ENCODE data around the gene BCL11A.

The BCL11A gene

DNA sequence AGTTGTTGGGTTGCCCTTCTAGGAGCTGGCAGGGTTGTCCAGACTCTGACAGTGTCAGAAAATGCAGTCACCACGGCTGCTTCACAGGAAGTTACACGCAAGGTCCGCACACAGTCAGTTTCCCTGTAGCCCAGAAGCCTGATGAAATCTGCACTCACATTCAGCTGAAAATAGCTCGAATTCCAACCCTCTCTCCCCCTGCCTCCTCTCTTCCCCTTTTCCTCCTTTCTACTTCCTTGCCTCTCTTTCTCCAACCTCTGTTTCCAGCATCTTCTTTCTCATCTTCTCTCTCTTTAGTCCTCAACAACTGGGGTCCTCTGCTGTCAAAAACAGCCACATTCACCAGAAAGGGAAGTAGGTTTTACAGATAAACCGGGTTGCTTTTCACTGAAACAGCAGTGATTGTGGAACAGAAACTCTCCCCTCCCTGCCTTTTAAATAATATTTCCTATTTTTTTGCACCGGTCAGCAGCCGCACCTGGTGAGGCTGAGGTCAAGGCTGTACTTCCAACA lies 69.3 kb downstream of the BCL11A start:
- DNase-seq (ENCODE audit: low read depth), result no peak

DNA sequence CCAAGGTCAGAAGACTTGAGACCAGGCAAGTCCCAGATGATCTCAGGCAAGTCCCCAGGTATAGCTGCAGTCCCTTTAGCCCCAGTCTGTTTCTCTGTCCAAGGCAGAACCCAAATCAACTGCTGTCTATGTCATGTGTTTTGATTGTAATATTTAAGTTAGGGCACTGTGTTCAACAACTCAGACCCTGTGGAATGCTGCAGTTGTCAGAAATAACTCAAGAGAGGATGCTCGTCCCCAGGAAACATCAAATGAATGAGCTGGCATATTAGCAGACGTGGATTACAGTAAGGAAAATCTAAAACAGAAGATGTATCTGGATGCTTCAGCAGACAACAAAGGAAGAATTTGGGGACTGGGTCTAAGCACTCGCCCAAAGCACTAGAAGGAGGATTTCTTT lies 70.1 kb downstream of the BCL11A start:
- DNase-seq (ENCODE audit: low read depth), result no peak

DNA sequence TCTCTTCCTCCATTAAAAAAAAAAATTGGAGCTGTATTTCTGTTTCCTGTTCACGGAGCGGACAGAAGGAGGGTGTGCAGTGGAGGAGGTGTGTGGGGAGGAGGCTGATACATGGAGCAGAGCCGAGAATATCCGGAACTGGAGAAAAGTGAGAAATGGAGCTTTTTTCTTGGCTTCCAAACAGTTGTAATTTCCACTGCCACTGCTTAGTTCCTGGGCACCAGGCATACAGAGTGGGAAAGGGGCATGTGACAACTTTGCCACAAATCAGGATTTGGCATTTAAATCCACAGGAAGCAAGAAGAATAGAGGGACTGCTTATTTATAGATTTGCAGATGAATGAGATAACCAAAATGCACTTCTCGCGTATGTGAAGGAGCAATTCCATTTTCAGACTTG lies 71.2 kb downstream of the BCL11A start:
- DNase-seq (ENCODE audit: low read depth), result no peak

DNA sequence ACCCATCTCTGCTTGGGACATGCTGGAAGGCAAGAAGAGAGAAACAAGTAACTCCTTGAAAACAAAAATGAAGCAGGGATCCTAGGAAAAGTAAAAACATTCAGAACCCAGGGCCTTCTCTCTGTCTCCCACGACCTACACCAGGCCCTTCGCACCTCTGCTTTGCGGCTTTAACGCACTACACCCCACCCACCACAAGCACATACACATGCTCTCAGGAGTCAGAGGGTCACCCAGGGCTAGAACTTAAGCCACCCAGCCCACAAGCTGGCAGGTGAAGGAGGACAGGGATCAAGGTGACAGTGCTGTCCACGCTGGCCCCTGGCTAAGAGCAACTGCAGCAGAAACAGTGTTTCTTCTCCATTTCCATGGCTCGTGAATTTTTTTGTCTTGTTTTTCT lies 72.2 kb downstream of the BCL11A start:
- DNase-seq (ENCODE audit: low read depth), result no peak

DNA sequence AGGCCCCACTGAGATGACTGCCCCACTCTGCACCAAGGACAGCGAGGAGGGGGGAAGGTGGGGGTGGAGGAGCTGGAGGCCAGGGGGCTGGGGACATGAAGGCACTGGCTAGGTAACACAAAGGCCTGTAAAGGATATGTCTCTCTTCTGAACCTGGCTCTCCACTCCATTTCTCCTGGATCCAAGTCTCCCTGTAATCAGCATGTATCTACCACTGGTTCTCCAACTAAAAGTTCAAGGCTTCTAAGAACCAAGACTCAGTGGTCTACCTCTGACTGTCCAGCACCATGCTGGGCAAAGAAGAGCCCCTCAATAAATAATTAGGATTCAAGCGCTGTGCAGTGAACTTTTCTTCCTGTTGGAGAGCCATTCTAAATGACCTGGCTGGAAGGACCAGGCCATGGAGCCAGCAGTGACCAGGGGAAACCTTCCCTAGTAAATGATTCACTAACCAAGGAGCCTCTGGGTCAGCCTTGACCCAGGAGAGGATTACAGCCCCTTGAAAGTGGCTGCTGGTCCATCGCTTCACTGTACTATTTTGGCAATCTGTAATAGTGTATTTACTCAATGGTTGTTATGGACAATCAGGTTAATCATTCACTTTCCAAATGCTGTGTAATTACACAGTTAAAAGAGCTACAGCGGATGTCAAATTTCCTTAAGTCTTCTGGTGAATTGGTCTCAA lies 73.2 kb downstream of the BCL11A start:
- no peak for DNase-seq (ENCODE audit: low read depth)

DNA sequence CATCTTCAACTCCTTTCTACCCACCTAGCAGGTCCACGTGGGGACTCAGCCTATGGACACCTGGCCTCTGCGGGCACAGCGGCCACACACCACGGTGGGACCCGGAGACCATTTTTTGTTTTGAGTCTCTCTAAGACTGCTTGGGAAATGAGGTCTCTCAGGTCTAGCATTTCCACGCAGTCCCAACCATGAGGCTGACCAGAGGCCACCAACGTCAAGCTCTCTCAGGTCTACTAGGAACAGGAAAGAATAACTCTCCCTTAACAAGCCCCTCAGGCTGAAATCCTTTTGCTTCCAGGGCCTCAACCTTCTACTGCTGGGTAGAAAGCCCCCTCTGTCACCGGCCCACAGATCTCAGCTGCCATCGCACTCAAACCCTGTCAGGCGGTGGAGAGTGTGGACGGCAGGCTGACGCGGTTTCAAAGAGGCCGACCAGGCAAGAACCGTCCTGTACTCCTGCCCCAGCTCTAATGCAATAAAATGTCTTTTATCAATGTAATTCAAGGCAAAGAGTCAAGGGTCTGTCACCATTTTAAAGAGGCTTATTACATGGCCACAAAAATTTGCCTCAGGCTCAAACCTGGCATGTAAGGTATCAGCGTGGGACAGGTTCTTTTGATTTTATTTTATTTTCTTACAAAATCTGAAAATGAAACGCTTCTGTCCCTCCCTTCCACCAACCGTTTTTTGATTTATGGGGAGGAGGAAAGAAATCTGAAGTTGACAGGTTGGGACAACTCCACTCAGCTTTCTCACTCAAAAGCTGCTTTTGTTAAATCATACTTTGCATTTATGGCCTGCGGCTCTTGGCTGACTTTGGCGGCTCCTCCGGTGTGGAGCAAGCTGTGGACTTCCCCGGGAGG lies 74.0 kb downstream of the BCL11A start:
- DNase-seq (ENCODE audit: low read depth), result no peak

DNA sequence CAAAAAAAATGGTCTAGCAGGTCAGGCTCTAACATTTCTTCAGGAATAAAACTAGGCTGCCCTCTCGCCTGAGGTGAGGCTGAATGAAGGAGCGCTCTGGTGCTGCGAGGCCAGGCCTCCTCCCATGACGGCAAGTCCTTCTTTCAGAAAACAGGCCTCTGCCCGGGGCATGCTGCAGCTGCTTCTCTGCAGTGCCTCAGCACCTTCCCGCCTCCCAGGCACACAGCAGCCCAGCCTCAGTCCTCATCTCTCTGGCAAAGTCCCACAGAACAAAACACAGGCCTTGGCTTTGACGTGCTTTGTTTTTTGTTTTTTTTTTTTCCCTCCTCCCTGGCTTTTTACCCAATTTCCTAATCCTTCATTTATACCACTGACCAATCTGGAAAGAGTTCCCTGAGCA lies 74.8 kb downstream of the BCL11A start:
- no peak for DNase-seq (ENCODE audit: low read depth)

DNA sequence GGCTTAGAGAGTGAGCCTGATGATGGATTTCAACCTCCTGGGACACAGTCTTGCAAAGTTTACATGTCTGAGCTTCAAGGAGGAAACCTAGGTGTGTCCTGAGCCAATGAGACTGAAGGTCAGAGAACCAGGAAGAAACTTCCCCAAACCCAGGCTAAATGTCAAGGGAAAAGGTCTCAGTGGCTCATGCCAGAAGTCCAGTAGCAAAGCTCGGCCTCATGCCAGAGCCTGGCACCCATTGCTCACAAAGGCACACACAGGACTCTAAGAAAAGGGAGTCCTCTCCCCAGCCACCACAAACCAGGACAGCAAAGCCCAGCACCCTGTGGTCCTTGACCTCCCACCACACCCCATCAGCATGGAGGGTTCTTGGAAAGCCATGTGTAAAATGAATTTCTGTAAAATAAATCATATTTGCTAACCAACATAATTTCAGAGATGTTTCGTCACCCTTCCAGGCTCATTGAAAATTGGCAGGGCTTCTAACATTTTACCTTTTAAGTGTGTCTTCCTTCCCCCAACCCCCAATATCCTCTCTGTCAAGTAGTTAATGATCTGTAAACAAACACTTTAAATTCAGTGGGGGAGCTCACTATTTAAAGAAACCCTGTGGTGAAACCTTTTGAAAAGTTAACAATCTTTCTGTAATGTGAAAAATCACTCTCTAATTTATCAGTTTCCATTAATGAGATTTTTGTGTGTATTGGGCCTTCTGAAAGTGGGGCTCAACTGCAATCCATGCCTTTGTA lies 77.1 kb downstream of the BCL11A start:
- no peak for DNase-seq (ENCODE audit: low read depth)

DNA sequence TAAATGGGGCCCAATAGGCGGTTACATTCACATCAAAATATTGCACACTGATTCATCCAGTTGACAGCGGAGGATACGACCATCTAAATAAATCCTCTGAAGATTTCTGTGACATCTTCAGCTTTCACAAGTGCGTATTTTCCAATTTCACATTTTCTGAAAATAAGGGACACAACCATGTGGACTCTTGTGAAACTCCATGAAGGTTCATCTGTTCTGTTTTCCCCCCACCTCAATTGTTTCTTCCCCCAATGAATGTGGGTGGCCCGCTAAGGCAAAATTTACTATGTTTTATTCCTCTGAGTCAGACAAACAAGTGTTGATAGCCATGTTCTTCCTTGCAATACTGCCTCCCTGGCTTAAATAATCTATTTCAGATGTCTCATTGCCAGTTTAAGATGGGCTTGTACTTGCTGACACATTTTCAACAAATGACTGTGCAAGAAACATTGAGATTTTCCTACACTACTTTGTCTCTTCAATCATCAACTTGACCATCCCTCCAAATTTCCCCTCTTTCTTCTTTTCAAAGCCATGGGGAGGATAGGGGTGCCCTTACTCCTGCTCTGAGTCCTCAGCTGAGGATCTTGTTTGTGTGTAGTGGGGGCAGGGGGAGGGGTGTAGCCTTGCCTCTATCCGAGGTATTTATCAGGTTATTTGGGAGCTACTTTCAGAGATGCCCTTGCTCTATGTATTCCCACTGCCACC lies 78.2 kb downstream of the BCL11A start:
- no peak for DNase-seq (ENCODE audit: low read depth)

DNA sequence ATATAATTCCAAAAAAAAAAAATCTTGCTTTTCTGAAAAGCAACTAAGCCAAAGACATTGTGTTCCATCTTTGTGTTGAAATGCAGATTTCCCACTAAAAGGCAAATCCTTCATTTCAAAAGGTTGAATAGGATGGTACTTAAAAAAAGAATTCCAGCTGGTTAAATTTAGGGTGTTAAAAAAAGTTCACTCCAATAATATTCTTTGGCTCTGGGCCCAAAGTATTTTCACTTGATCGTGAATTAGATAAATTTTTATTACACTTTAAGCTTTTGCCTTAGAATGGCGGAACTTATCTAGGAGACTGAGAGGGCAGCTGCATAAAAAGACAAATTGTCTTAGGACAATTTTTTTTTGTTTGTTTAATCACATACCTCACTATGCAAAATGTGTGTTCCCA lies 79.2 kb downstream of the BCL11A start:
- DNase-seq (ENCODE audit: low read depth), result no peak

DNA sequence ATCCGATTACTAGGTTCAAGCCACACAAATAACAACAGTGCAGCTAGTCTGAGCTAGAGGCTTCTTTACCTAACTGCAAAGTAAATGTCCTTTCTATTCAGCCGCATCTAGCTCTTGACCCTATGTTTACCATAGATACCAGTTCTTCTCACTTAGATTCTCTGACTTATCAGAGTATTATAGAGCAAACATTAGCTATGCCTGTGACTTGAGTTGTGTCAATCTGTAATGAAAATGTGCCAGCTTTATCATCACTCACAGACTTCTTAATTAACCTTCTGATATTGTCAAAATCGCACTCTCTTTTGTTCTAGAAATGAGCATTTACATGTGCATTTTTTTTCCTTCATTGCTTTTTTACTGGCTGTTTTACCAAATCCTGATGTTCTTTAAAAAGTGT lies 79.9 kb downstream of the BCL11A start:
- DNase-seq (ENCODE audit: low read depth), result no peak

DNA sequence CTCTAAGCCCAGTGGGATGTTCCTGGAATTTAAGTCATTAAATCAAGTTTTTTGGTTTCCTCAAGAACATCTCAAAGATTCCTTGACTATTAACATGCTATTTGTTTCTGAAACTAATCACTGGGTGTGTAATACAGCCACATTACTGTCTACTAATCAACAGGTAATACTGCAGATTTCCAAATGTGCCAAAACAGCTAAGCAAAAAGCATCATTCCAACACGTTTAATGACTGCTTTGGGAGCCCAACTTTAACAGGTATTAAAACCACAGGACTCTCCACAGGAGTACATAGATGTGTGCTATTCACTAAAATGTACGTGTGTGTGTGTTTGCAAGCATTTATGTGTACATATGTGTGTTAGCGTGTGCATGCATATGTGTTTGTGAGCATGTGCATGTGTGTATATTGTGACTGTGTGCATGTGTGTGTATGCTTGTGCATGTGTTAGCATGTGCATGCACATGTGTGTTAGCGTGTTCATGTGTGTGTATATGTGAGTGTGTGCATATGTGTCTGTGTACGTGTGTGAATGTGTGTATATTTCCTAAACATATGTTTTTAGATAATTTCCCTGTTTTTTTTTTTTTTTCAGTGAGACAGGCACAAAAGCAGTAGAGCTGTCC lies 80.7 kb downstream of the BCL11A start:
- DNase-seq (ENCODE audit: low read depth), result no peak

DNA sequence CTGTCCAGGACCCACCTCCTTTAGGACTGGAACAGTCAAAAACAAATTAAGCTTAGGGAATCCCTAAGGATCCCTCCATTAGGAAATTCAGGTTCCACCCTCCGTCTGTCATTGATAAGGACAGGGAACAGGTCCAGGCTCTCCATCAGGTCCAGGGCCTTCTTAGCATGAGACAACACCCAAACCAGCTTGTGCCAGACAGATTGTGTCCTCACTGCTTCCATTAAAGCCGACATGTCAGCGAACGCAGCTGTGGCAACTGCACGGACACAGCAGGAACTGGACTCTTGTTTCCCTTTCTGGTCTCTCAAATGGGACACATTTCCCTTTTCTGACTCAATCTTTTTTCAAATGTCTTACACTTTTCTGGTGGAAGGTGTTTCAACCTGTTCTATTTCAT lies 81.4 kb downstream of the BCL11A start:
- no peak for DNase-seq (ENCODE audit: low read depth)

DNA sequence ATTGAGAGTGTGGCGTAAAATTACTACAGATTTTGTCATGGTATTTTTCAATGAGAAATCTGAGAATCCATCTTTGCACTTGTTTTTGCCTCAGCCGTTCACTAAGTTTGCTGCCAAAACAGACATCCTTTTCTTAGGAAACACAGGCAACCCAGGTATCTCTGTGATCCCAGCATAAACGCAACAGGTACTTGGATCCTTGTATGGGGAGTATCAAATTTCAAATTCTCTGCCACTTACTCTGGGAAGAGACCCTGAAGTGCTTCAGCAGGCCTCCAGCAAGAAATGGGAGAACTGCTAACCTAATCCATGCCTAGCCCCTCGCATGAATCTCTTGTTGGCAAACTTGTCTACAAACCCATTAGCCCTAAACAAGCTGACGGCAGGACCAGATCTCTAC lies 83.1 kb downstream of the BCL11A start:
- no peak for DNase-seq (ENCODE audit: low read depth)

DNA sequence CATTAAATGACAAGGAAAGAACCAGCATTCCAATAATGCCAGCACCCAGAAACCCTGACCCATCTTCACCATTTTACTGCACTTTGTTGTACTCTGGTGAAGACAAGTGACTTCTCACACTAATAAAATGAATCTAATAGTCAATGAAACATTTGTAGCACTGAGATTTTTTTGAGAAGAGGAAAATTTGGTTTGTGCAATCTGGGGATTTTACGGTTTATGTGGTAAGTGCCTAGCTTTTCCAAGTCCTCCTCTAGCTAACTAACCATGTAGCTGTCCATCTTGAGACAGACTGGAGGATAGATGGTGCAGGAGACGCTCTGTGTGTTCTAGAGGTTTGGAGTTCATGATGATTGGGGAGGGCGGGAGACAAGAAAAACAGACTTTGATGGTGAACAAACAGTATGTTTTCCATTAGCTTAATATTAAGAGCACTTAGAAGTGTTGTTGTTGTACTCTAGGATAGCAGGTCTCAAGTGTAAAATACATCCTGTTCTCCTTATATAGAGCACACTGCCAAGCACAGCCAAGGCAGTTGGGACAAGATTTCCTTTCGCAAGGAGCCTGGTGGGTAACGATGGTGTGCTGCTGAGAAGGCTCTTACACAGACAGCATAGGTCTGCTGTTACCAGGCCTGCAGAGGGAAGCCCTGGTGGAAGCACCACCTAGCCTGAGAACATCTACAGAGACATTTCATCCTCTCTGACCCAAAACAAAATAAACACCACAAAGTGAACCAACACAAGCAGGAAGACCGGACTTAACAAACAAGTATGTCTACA lies 83.7 kb downstream of the BCL11A start:
- no peak for DNase-seq (ENCODE audit: low read depth)

DNA sequence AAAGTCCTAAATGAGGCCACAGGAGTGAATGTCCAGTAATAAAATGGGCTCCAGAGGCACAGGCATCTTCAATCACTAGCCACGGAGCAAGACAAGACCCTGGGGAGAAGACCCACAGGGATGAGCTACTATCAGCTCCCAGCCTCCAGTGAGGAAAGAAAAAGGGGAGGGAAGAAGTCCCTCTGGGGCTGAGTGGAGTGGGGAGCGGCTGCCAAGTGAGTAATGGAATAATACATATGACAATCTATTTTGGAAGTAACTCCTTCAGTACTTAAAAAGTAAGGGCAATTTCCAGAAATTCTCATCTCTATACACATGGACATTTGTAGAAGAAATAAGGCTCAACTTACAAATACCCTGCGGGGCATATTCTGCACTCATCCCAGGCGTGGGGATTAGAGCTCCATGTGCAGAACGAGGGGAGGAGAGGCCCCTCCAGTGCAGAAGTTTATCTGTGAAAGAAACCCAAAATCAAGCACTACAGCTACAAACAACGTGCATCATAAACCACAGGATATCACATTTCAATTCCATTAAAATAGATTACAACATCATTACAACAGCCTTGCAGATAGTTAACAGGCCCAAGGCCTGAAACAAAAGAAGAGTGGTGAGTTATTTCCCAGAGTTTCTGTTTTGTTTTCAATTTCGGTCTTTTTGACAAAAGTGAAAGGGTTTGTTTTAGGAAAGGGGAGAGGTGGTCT lies 84.9 kb downstream of the BCL11A start:
- DNase-seq (ENCODE audit: low read depth), result no peak

DNA sequence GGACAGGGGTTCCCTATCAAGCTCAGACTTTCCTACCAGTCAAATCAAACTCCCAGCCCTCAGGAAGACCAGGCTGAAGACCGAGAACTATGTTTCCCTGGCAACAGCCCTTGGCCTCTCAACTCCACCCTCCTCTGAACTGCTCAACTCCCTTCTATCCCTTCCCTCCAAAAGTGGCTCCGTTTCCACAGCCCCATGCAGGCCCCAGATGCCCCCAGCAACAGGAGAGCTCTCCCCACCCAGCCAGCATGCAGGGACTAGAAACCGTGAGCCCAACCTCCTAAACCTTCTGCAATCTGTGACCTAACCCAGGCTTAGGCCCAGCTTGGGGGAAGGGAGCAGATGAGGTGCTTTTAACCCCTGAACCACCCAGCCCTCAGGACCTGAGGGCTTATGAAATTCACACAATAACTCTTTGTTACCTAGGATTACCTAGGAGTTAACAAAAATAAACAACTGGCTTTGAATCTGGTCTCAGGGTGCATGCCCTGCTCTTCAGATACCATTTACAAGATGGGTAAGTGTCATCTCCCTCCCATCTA lies 87.2 kb downstream of the BCL11A start:
- no peak for DNase-seq (ENCODE audit: low read depth)

DNA sequence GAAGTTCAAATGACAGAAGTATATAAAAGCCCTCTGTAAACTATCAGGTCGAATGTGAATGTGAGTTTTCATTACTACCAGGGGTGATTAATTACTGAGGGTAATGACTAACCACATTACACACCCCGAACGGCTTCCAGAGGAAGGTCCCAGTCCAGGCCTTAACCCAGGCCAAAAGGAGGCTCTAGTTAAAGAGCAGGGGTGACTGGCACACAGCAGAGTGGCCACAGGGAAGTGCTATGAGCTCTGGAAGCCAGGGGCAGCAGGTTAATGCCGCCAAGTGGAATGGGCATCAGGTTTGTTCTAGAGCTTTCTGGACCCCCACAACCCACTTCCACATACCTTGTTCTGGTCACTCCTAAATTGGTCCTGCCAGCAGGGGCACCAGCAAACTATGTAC lies 87.7 kb downstream of the BCL11A start:
- no peak for DNase-seq (ENCODE audit: low read depth)

DNA sequence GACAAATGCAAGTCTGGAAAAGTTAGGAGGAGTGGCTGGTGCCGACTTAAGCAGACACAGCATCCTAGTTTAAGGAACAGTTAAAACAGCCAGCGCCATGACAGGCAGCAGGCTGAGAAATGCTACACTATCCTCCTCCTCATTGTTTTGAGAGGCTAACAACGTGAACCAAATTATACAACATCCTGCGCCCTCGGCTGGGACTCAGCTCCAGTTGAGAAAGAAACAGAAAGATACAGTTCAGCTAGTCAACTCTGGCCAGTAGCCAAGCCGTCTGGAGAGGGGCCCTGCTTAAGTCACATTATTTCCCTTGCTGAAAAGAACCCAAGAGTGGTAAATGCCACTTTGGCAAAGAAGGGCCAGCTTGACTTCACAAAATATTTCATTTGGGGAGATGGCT lies 90.2 kb downstream of the BCL11A start:
- no peak for DNase-seq (ENCODE audit: low read depth)

Measured in activated T-helper 9 cell treated with anti-CD3 and anti-CD28 coated beads, Interleukin-2, amount 50 U/mL, for 16 hours (primary cell).